A549 treated with dexamethasone at 1 μM for 4 hours (cell line): Measurements from ENCODE around the gene IGFL3. TPM values are rescaled to one million over a fixed set of nuclear protein-coding genes. Genes with fewer than 3 reads are reported as not detected.

Experiments used
- total RNA-seq: library from RNA; stranded (reverse); fragments of 200-300 nt; extraction: Qiagen RNA extraction; gene quantifications from 5 replicates; pipeline ENCODE4 v1.2.3, GENCODE V29; 2022

IGFL3 gene
- total RNA-seq, result 0.15 to 0.44 TPM (median 0.29 TPM) in 3 of 5 replicates, not detected in the others

GRCh38 chr19:46124638-46125115 lies at the start of gene IGFL3:
IGFL3 (minus strand) TSS chr19:46124688; CDS start chr19:46124649, 39 bp downstream.

GRCh38 chr19:46147791-46148288 lies 23.4 kb upstream of the IGFL3 start, which contains the start of gene IGFL2:
IGFL2 (plus strand) TSS chr19:46148238; CDS start chr19:46148279, 41 bp downstream.

Other genes starting within 250 kb of the IGFL3 start
- 20.8 to 37.5 TPM (median 33.3 TPM) in 5 replicates for gene IRF2BP1, start 238.5 kb downstream of the IGFL3 start, total RNA-seq
- 5.6 to 10.4 TPM (median 9.7 TPM) in 5 replicates for gene MYPOP, start 222.1 kb downstream of the IGFL3 start, total RNA-seq
- gene NANOS2, start 209.9 kb downstream of the IGFL3 start, total RNA-seq, result 0.07 TPM in 1 of 5 replicates, not detected in the others
- 1.0 to 1.7 TPM (median 1.3 TPM) in 5 replicates for gene NOVA2, start 150.8 kb downstream of the IGFL3 start, total RNA-seq
- gene CCDC61, start 129.2 kb downstream of the IGFL3 start, total RNA-seq, result 3.4 to 5.8 TPM (median 5.7 TPM) in 5 replicates
- not detected in 5 replicates for gene PGLYRP1, start 101.6 kb downstream of the IGFL3 start, total RNA-seq
- gene IGFL4, start 83.7 kb downstream of the IGFL3 start, total RNA-seq, result 0.16 to 0.52 TPM (median 0.47 TPM) in 5 replicates
- 0.31 to 1.3 TPM (median 0.65 TPM) in 5 replicates for gene IGFL2, start 23.6 kb upstream of the IGFL3 start, total RNA-seq
- 1.5 to 2.2 TPM (median 1.7 TPM) in 5 replicates for gene IGFL1, start 105.1 kb upstream of the IGFL3 start, total RNA-seq
- gene HIF3A, start 172.4 kb upstream of the IGFL3 start, total RNA-seq, result 0.02 to 0.36 TPM (median 0.21 TPM) in 4 of 5 replicates, not detected in the other
- 74.4 to 85.7 TPM (median 83.5 TPM) in 5 replicates for gene PPP5C, start 222.4 kb upstream of the IGFL3 start, total RNA-seq